Rectal smooth muscle tissue (tissue), 1 donor: ENCODE measurements around the gene TMEM87B.
A peak's percentile ranks its signal among the peaks of the same experiment; 100 is the strongest.
"Not testable (repeated sequence)": the region's sequence is repeated elsewhere in the genome, so short reads cannot be mapped to it uniquely, and the experiment has no call there.

Source experiments
- H3K27ac ChIP-seq: one replicate; pipeline ENCODE4 v1.7.0; 2013; ENCODE audit warnings: low read depth, low read length, inconsistent platforms
- H3K27me3 ChIP-seq: one replicate; pipeline ENCODE4 v1.7.0; 2013; ENCODE audit warnings: low read length; ENCODE audit not compliant: control insufficient read depth, insufficient read depth
- H3K36me3 ChIP-seq: one replicate; pipeline ENCODE4 v1.7.0; 2013; ENCODE audit warnings: low read length; ENCODE audit not compliant: control insufficient read depth, insufficient read depth
- H3K4me1 ChIP-seq: one replicate; pipeline ENCODE4 v1.7.0; 2013; ENCODE audit warnings: low read length; ENCODE audit not compliant: control insufficient read depth, insufficient read depth
- H3K4me3 ChIP-seq: one replicate; pipeline ENCODE4 v1.7.0; 2013; ENCODE audit warnings: low read length
- H3K9ac ChIP-seq: one replicate; pipeline ENCODE4 v1.7.0; 2013; ENCODE audit warnings: low read length

Gene TMEM87B

GRCh38 chr2:112039556-112039955, 15.5 kb upstream of the TMEM87B start:
- not testable (repeated sequence) for H3K36me3 ChIP-seq, H3K9ac ChIP-seq, H3K4me3 ChIP-seq, H3K27me3 ChIP-seq, H3K27ac ChIP-seq, H3K4me1 ChIP-seq

- not testable (repeated sequence) for H3K27ac ChIP-seq, H3K4me1 ChIP-seq, H3K27me3 ChIP-seq, H3K9ac ChIP-seq, H3K36me3 ChIP-seq, H3K4me3 ChIP-seq
These were observed 15.0 kb upstream of the TMEM87B start for GRCh38 chr2:112040066-112040465.

- H3K4me1 ChIP-seq, H3K27me3 ChIP-seq, H3K27ac ChIP-seq, H3K4me3 ChIP-seq, H3K9ac ChIP-seq, H3K36me3 ChIP-seq: not testable (repeated sequence)
These were observed 13.6 kb upstream of the TMEM87B start for GRCh38 chr2:112041460-112041859.

GRCh38 chr2:112045446-112046014, 9.5 kb upstream of the TMEM87B start:
- no peak overlapping the region for H3K4me3 ChIP-seq
- H3K4me1 ChIP-seq, result no peaks in the 10 kb centered on the region
- H3K36me3 ChIP-seq, result no peaks in the 10 kb centered on the region
- H3K27me3 ChIP-seq, result no peaks in the 10 kb centered on the region
- H3K27ac ChIP-seq, result no peak overlapping the region
- H3K9ac ChIP-seq, result no peak overlapping the region

- no peaks in the 10 kb centered on the region for H3K4me1 ChIP-seq
- H3K4me3 ChIP-seq, result no peak overlapping the region
- no peak overlapping the region for H3K27ac ChIP-seq
- no peaks in the 10 kb centered on the region for H3K36me3 ChIP-seq
- H3K27me3 ChIP-seq, result no peaks in the 10 kb centered on the region
- H3K9ac ChIP-seq, result no peak overlapping the region
These were observed 8.8 kb upstream of the TMEM87B start for GRCh38 chr2:112046231-112046630.

- Histone ChIP-seq H3K9ac (no peak overlapping the region), H3K27me3 (no peaks in the 10 kb centered on the region), H3K27ac (no peak overlapping the region), H3K4me1 (no peaks in the 10 kb centered on the region), H3K36me3 (no peaks in the 10 kb centered on the region), H3K4me3 (no peak overlapping the region)
These were observed 7.4 kb upstream of the TMEM87B start for GRCh38 chr2:112047537-112048235.

- Histone ChIP-seq H3K4me1 (no peaks in the 10 kb centered on the region), H3K9ac (no peak overlapping the region), H3K27me3 (no peaks in the 10 kb centered on the region), H3K4me3 (no peak overlapping the region), H3K27ac (no peak overlapping the region), H3K36me3 (no peaks in the 10 kb centered on the region)
These were observed 6.9 kb upstream of the TMEM87B start for GRCh38 chr2:112048236-112048592.

- Histone ChIP-seq H3K4me3 (no peak overlapping the region), H3K4me1 (peaks cover 6% of the 10 kb centered on the region), H3K27ac (no peak overlapping the region), H3K27me3 (no peaks in the 10 kb centered on the region), H3K9ac (no peak overlapping the region), H3K36me3 (no peaks in the 10 kb centered on the region)
These were observed 6.2 kb upstream of the TMEM87B start for GRCh38 chr2:112048887-112049286.

GRCh38 chr2:112050316-112050715, 4.8 kb upstream of the TMEM87B start:
- Histone ChIP-seq H3K27me3 (no peaks in the 10 kb centered on the region), H3K9ac (no peak overlapping the region), H3K4me3 (no peak overlapping the region), H3K4me1 (peaks cover 7% of the 10 kb centered on the region), H3K36me3 (no peaks in the 10 kb centered on the region), H3K27ac (no peak overlapping the region)

GRCh38 chr2:112053917-112054846, 887 bp upstream of the TMEM87B start:
- no peaks in the 10 kb centered on the region for H3K36me3 ChIP-seq
- no peaks in the 10 kb centered on the region for H3K27me3 ChIP-seq
- peaks cover 11% of the 10 kb centered on the region for H3K4me1 ChIP-seq
- peak overlapping the region; percentile 99 for H3K27ac ChIP-seq
- peak overlapping the region; percentile 96 for H3K4me3 ChIP-seq
- H3K9ac ChIP-seq, result peak overlapping the region; percentile 89

- H3K36me3 ChIP-seq, result peaks cover 2% of the 10 kb centered on the region
- H3K4me3 ChIP-seq, result peak overlapping the region; percentile 74
- H3K9ac ChIP-seq, result peak overlapping the region; percentile 29
- peak overlapping the region; percentile 96 for H3K27ac ChIP-seq
- H3K4me1 ChIP-seq, result peaks cover 11% of the 10 kb centered on the region
- H3K27me3 ChIP-seq, result no peaks in the 10 kb centered on the region
These were observed 909 bp downstream of the TMEM87B start for GRCh38 chr2:112055730-112056625.

- Histone ChIP-seq H3K27me3 (no peaks in the 10 kb centered on the region), H3K4me3 (peak overlapping the region; percentile 74), H3K9ac (peak overlapping the region; percentile 29), H3K4me1 (peaks cover 11% of the 10 kb centered on the region), H3K36me3 (peaks cover 5% of the 10 kb centered on the region), H3K27ac (peak overlapping the region; percentile 96)
These were observed 1.5 kb downstream of the TMEM87B start for GRCh38 chr2:112056626-112056987.
